ENCODE measurements around the gene CYP39A1. TPM values are rescaled to one million over a fixed set of nuclear protein-coding genes. Genes with fewer than 3 reads are reported as not detected.

The CYP39A1 gene
- total RNA-seq, 5 donors from 2014 or later (not counting 1 experiment from before 2014, with no cell fraction given): not detected

GRCh38 chr6:46628498-46628897 is 24.1 kb downstream of the CYP39A1 start:
- no CpG with 5 or more reads among the region's 1 CpG for WGBS (ENCODE audit: insufficient coverage)
- ATAC-seq (replicated peaks in 1 of 4) (no peak), DNase-seq (no peak)
- Histone ChIP-seq H3K36me3 (ENCODE audit: control insufficient read depth in 2 of 2, extremely low read depth in 1 of 2, insufficient read depth in 1 of 2, low read length in 1 of 2) (no peaks in the 10 kb centered on the region), H3K4me1 (ENCODE audit: control insufficient read depth in 1 of 2, extremely low read depth in 1 of 2, insufficient read depth in 2 of 2, low read length in 2 of 2) (no peaks in the 10 kb centered on the region), H3K4me3 (ENCODE audit: control insufficient read depth in 1 of 2, extremely low read depth in 1 of 2, low read length in 1 of 2) (no peak overlapping the region), H3K27ac (ENCODE audit: low read length) (no peak overlapping the region), H3K9me3 (no peaks in the 10 kb centered on the region), H3K27me3 (replicated peaks in 1 of 2; ENCODE audit: control insufficient read depth in 2 of 2, extremely low read depth in 1 of 2, insufficient read depth in 2 of 2, low read length in 1 of 2) (no peaks in the 10 kb centered on the region)
- H3K9me3 Mint-ChIP-seq: no peaks in the 10 kb centered on the region
- no peak overlapping the region for H3K27ac Mint-ChIP-seq
- peaks cover 1 to 10% of the 10 kb centered on the region in 2 donors for H3K27me3 Mint-ChIP-seq
- POLR2A ChIA-PET: no interaction called here
- H3K36me3 Mint-ChIP-seq: no peaks in the 10 kb centered on the region
- peaks cover 0 to 4% (median 3%) of the 10 kb centered on the region in 3 donors for H3K4me1 Mint-ChIP-seq
- H3K4me3 Mint-ChIP-seq: no peak overlapping the region
- CTCF ChIA-PET: no interaction called here

DNA sequence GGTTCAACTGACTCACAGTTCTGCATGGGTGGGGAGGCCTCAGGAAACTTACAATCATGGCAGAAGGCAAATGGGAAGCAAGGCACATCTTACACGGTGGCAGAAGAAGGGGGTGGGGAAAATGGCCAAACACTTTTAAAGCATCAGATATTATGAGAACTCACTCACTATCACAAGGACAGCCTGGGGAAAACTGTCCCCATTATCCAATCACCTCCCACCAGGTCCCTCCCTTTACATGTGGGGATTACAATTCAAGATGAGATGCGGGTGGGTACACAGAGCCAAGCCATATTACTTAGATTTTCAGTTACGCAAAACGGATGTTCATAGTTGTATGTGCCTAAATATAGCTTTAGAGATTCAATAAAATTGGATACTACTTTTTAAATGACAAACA is 25.6 kb downstream of the CYP39A1 start:
- H3K27me3 Mint-ChIP-seq: peaks cover 7 to 22% of the 10 kb centered on the region in 2 donors
- POLR2A ChIA-PET: no interaction called here
- Histone ChIP-seq H3K4me3 (ENCODE audit: control insufficient read depth in 1 of 2, extremely low read depth in 1 of 2, low read length in 1 of 2) (no peak overlapping the region), H3K27me3 (replicated peaks in 1 of 2; ENCODE audit: control insufficient read depth in 2 of 2, extremely low read depth in 1 of 2, insufficient read depth in 2 of 2, low read length in 1 of 2) (no peaks in the 10 kb centered on the region), H3K9me3 (no peaks in the 10 kb centered on the region), H3K36me3 (ENCODE audit: control insufficient read depth in 2 of 2, extremely low read depth in 1 of 2, insufficient read depth in 1 of 2, low read length in 1 of 2) (no peaks in the 10 kb centered on the region), H3K4me1 (ENCODE audit: control insufficient read depth in 1 of 2, extremely low read depth in 1 of 2, insufficient read depth in 2 of 2, low read length in 2 of 2) (no peaks in the 10 kb centered on the region), H3K27ac (ENCODE audit: low read length) (no peak overlapping the region)
- peaks cover 0 to 4% (median 3%) of the 10 kb centered on the region in 3 donors for H3K4me1 Mint-ChIP-seq
- DNase-seq: no peak
- H3K9me3 Mint-ChIP-seq: no peaks in the 10 kb centered on the region
- H3K27ac Mint-ChIP-seq: no peak overlapping the region
- no peak for ATAC-seq (replicated peaks in 1 of 4)
- no peak overlapping the region for H3K4me3 Mint-ChIP-seq
- CTCF ChIA-PET: no interaction called here
- no peaks in the 10 kb centered on the region for H3K36me3 Mint-ChIP-seq
- no CpG with 5 or more reads among the region's 4 CpGs for WGBS (ENCODE audit: insufficient coverage)

DNA sequence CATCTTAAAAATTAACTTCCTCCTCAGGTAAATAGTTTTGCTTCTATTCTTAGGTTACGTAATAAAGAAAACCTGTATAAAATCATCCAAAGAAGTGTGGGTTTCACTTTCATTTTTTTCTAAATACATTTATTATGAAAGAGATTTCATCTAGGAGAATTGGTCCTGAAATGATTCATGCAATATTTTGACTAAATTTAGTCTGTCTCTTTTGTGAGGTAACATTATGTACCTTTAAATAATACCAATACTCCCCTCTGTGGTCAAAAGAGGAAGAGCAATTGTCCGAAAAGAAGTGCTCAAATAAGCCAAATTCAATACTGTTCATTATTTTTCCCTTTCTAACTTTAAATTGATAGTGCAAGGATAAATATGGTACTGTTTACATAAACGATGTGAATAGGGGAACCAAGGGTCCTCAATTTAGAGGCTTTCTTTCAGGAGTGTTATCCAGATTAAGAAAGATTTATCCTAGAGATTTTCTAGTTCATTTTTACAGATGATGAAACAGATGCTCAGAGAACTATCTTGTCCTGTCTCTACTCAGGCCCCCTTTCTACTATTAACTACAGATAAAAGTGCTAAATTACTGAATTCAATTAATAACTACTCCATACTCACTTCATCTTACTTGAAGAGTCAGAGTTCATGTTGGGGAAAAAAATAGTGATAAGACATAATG is 26.2 kb downstream of the CYP39A1 start:
- POLR2A ChIA-PET: no interaction called here
- no peak overlapping the region for H3K27ac Mint-ChIP-seq
- no peaks in the 10 kb centered on the region for H3K36me3 Mint-ChIP-seq
- DNase-seq (peak in 1 of 35 experiments; percentile 19), ATAC-seq (replicated peaks in 1 of 4) (no peak)
- no peak overlapping the region for H3K4me3 ChIP-seq (ENCODE audit: control insufficient read depth in 1 of 2, extremely low read depth in 1 of 2, low read length in 1 of 2)
- no peaks in the 10 kb centered on the region for H3K4me1 ChIP-seq (ENCODE audit: control insufficient read depth in 1 of 2, extremely low read depth in 1 of 2, insufficient read depth in 2 of 2, low read length in 2 of 2)
- CTCF ChIA-PET: no interaction called here
- peak overlapping the region in 1 of 3 donors; percentile 37 for H3K4me3 Mint-ChIP-seq
- H3K27ac ChIP-seq (ENCODE audit: low read length): no peak overlapping the region
- no CpG with 5 or more reads among the region's 3 CpGs for WGBS (ENCODE audit: insufficient coverage)
- H3K9me3 ChIP-seq: no peaks in the 10 kb centered on the region
- H3K36me3 ChIP-seq (ENCODE audit: control insufficient read depth in 2 of 2, extremely low read depth in 1 of 2, insufficient read depth in 1 of 2, low read length in 1 of 2): no peaks in the 10 kb centered on the region
- peaks cover 0 to 4% (median 3%) of the 10 kb centered on the region in 3 donors for H3K4me1 Mint-ChIP-seq
- no peaks in the 10 kb centered on the region for H3K27me3 ChIP-seq (replicated peaks in 1 of 2; ENCODE audit: control insufficient read depth in 2 of 2, extremely low read depth in 1 of 2, insufficient read depth in 2 of 2, low read length in 1 of 2)
- peaks cover 0 to 3% (median 0%) of the 10 kb centered on the region in 3 donors for H3K9me3 Mint-ChIP-seq
- peaks cover 7 to 25% of the 10 kb centered on the region in 2 donors for H3K27me3 Mint-ChIP-seq

DNA sequence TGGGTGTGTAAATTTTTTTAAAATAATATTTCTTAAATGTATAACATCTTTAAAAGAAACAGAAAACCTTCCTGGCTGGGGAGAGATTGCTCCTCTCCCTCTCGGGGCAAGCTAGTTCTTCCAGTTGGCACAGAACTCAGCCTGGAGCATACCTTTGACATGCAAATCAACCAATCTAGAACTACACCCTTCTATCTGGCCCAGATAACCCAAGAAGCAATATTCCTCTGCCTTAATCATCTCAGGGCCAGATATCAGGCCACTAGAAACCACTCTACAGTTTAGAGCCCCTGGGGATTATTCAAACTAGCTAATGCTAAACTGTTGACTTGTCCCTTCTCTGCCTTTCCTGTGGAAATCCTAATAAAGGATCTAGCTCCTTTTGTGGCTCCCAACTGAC is 33.9 kb downstream of the CYP39A1 start:
- Mint-ChIP-seq H3K4me1 (no peaks in the 10 kb centered on the region), H3K36me3 (no peaks in the 10 kb centered on the region), H3K27ac (no peak overlapping the region), H3K9me3 (peaks cover 0 to 4% (median 0%) of the 10 kb centered on the region in 3 donors), H3K27me3 (peaks cover 34 to 55% of the 10 kb centered on the region in 2 donors), H3K4me3 (no peak overlapping the region)
- CTCF ChIA-PET: interaction anchor here in 1 of 2 donors (0.5 kb wide), 1 partner anchor 1507 kb away, joined by 5 read pairs; no protein-coding TSS in a partner anchor
- H3K9me3 ChIP-seq: no peaks in the 10 kb centered on the region
- ATAC-seq (replicated peaks in 1 of 4) (no peak), DNase-seq (no peak)
- no peaks in the 10 kb centered on the region for H3K36me3 ChIP-seq (ENCODE audit: control insufficient read depth in 2 of 2, extremely low read depth in 1 of 2, insufficient read depth in 1 of 2, low read length in 1 of 2)
- no peaks in the 10 kb centered on the region for H3K27me3 ChIP-seq (replicated peaks in 1 of 2; ENCODE audit: control insufficient read depth in 2 of 2, extremely low read depth in 1 of 2, insufficient read depth in 2 of 2, low read length in 1 of 2)
- H3K27ac ChIP-seq (ENCODE audit: low read length): no peak overlapping the region
- no peak overlapping the region for H3K4me3 ChIP-seq (ENCODE audit: control insufficient read depth in 1 of 2, extremely low read depth in 1 of 2, low read length in 1 of 2)
- no peaks in the 10 kb centered on the region for H3K4me1 ChIP-seq (ENCODE audit: control insufficient read depth in 1 of 2, extremely low read depth in 1 of 2, insufficient read depth in 2 of 2, low read length in 2 of 2)
- WGBS (ENCODE audit: insufficient coverage): 100% methylated on average over 1 of the region's 1 CpG
- POLR2A ChIA-PET: no interaction called here

GRCh38 chr6:46612645-46613044 is 40.0 kb downstream of the CYP39A1 start:
- no peak overlapping the region for H3K4me3 Mint-ChIP-seq
- no CpG with 5 or more reads among the region's 2 CpGs for WGBS (ENCODE audit: insufficient coverage)
- H3K4me1 ChIP-seq (ENCODE audit: control insufficient read depth in 1 of 2, extremely low read depth in 1 of 2, insufficient read depth in 2 of 2, low read length in 2 of 2): no peaks in the 10 kb centered on the region

DNA sequence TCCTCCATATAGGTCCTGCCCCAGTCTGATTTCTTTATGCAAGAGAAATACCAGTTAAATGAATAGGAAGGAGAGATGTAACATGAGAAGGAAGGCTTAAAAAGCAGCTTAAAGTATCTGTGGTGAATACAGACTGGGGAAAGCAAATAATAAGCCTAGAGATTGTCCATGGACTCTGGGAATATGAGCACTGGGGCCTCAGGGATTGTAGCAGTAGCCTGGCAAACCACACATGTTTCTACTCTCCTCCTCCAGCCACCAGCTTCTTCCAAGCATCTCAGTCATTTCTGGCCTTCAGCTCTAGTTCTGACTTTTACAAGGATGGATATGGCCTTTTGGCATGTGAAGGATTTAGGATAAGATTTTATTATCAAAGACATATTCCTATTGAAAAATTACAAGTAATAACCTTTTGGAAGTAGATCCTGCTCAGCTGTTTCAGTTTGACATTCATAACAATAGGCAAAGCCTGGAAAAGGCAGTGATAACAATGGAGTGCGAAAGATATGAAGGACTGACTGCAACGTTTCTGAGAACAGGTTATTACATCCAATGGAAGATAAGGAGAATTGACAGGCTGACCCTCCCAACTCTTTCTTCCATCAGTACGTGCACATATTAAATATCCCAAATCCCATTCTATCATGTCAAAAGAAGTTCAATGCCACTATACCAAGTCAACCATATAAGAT is 41.6 kb downstream of the CYP39A1 start:
- H3K36me3 ChIP-seq (ENCODE audit: control insufficient read depth in 2 of 2, extremely low read depth in 1 of 2, insufficient read depth in 1 of 2, low read length in 1 of 2): no peaks in the 10 kb centered on the region
- no peaks in the 10 kb centered on the region for H3K4me1 Mint-ChIP-seq
- POLR2A ChIA-PET: interaction anchor here in 1 of 2 donors (0.6 kb wide), 1 partner anchor 223 kb away, joined by 3 read pairs; no protein-coding TSS in a partner anchor
- H3K9me3 ChIP-seq: no peaks in the 10 kb centered on the region
- no peaks in the 10 kb centered on the region for H3K4me1 ChIP-seq (ENCODE audit: control insufficient read depth in 1 of 2, extremely low read depth in 1 of 2, insufficient read depth in 2 of 2, low read length in 2 of 2)
- H3K27me3 Mint-ChIP-seq: peaks cover 13 to 19% of the 10 kb centered on the region in 2 donors
- DNase-seq (no peak), ATAC-seq (replicated peaks in 1 of 4) (no peak)
- H3K27ac Mint-ChIP-seq: no peak overlapping the region
- CTCF ChIA-PET: no interaction called here
- no CpG with 5 or more reads among the region's 3 CpGs for WGBS (ENCODE audit: insufficient coverage)
- no peak overlapping the region for H3K4me3 Mint-ChIP-seq
- H3K36me3 Mint-ChIP-seq: no peaks in the 10 kb centered on the region
- H3K27me3 ChIP-seq (replicated peaks in 1 of 2; ENCODE audit: control insufficient read depth in 2 of 2, extremely low read depth in 1 of 2, insufficient read depth in 2 of 2, low read length in 1 of 2): no peaks in the 10 kb centered on the region
- no peak overlapping the region for H3K4me3 ChIP-seq (ENCODE audit: control insufficient read depth in 1 of 2, extremely low read depth in 1 of 2, low read length in 1 of 2)
- no peaks in the 10 kb centered on the region for H3K9me3 Mint-ChIP-seq
- no peak overlapping the region for H3K27ac ChIP-seq (ENCODE audit: low read length)

More at GRCh38 chr6:46612645-46613044, 40.0 kb downstream of the CYP39A1 start:
- POLR2A ChIA-PET: no interaction called here
- Histone ChIP-seq H3K4me3 (ENCODE audit: control insufficient read depth in 1 of 2, extremely low read depth in 1 of 2, low read length in 1 of 2) (no peak overlapping the region), H3K27me3 (replicated peaks in 1 of 2; ENCODE audit: control insufficient read depth in 2 of 2, extremely low read depth in 1 of 2, insufficient read depth in 2 of 2, low read length in 1 of 2) (no peaks in the 10 kb centered on the region), H3K9me3 (no peaks in the 10 kb centered on the region), H3K36me3 (ENCODE audit: control insufficient read depth in 2 of 2, extremely low read depth in 1 of 2, insufficient read depth in 1 of 2, low read length in 1 of 2) (no peaks in the 10 kb centered on the region), H3K27ac (ENCODE audit: low read length) (no peak overlapping the region)
- no peaks in the 10 kb centered on the region for H3K9me3 Mint-ChIP-seq
- no peaks in the 10 kb centered on the region for H3K4me1 Mint-ChIP-seq
- peaks cover 23 to 31% of the 10 kb centered on the region in 2 donors for H3K27me3 Mint-ChIP-seq
- no peaks in the 10 kb centered on the region for H3K36me3 Mint-ChIP-seq
- ATAC-seq (replicated peaks in 1 of 4): no peak
- DNase-seq: no peak
- no peak overlapping the region for H3K27ac Mint-ChIP-seq
- CTCF ChIA-PET: no interaction called here

Measured in T-cell (primary cell).